Spleen (tissue), 7 donors: Measurements from ENCODE around the gene RETREG1.

ENCODE experiments used
- CTCF ChIP-seq, 11 experiments: fragments of 200-600 bp in 7 of 11; fragments of 450-650 bp in 4 of 11; sonication (generic) in 4 of 11; IDR thresholded peaks in 8 of 11; conservative IDR thresholded peaks in 3 of 11; 1 replicate in 7 of 11; 2 replicates in 4 of 11; pipeline versions ENCODE4 v1.4.0 to v1.8.0; 2016 to 2021; ENCODE audit warnings: antibody characterized with exemption in 11 of 11, inconsistent platforms in 4 of 11, mild to moderate bottlenecking in 1 of 11
- POLR2A ChIP-seq, 3 donors: fragments of 450-650 bp; IDR thresholded peaks; one replicate each; pipeline ENCODE4 v1.5.1; 2017; ENCODE audit warnings: antibody characterized with exemption in 3 of 3, mild to moderate bottlenecking in 1 of 3
- POLR2AphosphoS5 ChIP-seq, 3 donors: sonication (generic); formaldehyde crosslinking; IDR thresholded peaks; one replicate each; pipeline ENCODE4 v1.5.1; 2017; ENCODE audit warnings: antibody characterized with exemption in 3 of 3
- donor health status: DM: no; HTN: no; CAD: no; lungs with moderate emphysema.
- donor health status: DM: no; HTN: no; CAD: no.
- donor health status: DM: no; HTN: no; CAD: no.

- TF ChIP-seq CTCF (IDR thresholded peaks at IDR 0.05 in 8 of 11, conservative IDR thresholded peaks at IDR 0.05 in 3 of 11) = no peak
- TF ChIP-seq POLR2A (IDR thresholded peaks at IDR 0.05) = no peak
- TF ChIP-seq POLR2AphosphoS5 (IDR thresholded peaks at IDR 0.05) = no peak
These were observed 163.2 kb downstream of the RETREG1 start for GRCh38 chr5:16453609-16454008.
